ENCODE results near the gene GPX1.

- TF ChIP-seq CTCF (IDR thresholded peaks at IDR 0.05 in 8 of 11, conservative IDR thresholded peaks at IDR 0.05 in 3 of 11) (no peak), POLR2AphosphoS5 (IDR thresholded peaks at IDR 0.05) (no peak)
Observed at GRCh38 chr3:49403891-49404290, 45.7 kb upstream of the GPX1 start.

Measured in spleen (tissue), 7 donors.